GM12801 (cell line): ENCODE measurements around the gene RAB8A.

Experiments
- TF ChIP-seq, protein P1 (sequence below): IDR thresholded peaks from one replicate; pipeline ENCODE4 v1.5.1; 2011; ENCODE audit warnings: control low read depth; ENCODE audit not compliant: insufficient read length; ENCODE audit errors: extremely low read depth

Gene RAB8A

DNA sequence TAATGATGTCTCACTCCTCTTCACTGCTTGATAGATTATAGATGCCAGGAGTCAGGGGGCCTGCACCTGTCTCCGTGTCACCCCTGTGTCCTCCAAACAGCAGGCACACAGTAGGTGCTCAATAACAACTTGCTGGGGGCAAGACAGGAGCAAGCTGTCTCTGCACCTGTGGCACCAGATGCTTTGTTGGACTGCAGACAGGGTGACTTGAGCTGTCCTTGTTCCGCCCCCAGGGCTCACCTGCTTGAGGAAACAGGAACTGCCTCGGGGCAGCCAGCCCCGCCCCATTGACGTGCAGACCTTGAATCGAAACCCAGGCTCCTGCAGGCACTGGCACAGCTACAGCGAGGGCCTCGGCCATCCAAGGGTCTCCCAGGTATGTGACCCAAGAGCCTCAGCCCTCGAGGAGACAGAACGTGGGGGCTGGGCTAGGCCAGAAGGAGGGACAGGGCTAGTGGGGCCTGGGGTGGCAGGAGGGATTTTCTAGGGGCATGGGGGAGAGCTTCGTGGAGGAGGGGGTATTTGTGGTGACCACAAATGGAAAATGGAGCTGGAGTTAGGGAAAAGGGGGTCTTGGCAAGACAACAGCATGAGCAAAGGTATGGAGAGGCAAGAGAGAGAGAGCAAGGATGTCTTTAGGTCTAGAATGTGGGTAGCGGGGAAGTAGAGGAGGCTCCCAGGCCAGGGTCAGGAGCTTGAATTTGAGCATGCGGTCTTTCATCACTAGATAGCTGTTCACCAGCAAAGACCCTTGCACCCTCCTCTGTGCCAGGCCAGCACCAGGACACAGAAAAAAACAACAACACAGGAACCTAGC is 31.9 kb downstream of the RAB8A start, which contains the start of gene HSH2D:
HSH2D (plus strand) TSS at position 287 of the 817 bp plus-strand sequence. CDS start 5,066 bp downstream, outside the sequence.
- TF ChIP-seq, protein P1, sequence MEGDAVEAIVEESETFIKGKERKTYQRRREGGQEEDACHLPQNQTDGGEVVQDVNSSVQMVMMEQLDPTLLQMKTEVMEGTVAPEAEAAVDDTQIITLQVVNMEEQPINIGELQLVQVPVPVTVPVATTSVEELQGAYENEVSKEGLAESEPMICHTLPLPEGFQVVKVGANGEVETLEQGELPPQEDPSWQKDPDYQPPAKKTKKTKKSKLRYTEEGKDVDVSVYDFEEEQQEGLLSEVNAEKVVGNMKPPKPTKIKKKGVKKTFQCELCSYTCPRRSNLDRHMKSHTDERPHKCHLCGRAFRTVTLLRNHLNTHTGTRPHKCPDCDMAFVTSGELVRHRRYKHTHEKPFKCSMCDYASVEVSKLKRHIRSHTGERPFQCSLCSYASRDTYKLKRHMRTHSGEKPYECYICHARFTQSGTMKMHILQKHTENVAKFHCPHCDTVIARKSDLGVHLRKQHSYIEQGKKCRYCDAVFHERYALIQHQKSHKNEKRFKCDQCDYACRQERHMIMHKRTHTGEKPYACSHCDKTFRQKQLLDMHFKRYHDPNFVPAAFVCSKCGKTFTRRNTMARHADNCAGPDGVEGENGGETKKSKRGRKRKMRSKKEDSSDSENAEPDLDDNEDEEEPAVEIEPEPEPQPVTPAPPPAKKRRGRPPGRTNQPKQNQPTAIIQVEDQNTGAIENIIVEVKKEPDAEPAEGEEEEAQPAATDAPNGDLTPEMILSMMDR: no peak

DNA sequence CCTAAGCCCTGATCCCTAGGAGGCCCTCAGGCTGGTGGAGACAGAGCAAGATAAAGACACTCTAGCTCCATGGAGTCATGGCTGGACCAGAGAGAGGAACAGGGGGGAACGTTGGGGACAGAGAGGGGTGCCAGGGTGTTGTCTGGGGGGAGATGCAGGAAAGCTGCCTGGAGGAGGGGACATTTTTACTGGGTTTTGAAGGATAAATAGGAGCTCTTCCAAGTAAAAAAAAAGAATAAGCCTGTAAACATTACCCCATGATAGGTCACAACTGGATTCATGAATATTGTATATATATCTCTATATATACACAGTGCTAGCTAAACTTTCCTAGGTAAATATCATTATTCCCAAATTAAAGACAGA is 32.5 kb downstream of the RAB8A start:
- TF ChIP-seq, protein P1: no peak

GRCh38 chr19:16146112-16146511 is 34.4 kb downstream of the RAB8A start:
- TF ChIP-seq, protein P1: no peak

DNA sequence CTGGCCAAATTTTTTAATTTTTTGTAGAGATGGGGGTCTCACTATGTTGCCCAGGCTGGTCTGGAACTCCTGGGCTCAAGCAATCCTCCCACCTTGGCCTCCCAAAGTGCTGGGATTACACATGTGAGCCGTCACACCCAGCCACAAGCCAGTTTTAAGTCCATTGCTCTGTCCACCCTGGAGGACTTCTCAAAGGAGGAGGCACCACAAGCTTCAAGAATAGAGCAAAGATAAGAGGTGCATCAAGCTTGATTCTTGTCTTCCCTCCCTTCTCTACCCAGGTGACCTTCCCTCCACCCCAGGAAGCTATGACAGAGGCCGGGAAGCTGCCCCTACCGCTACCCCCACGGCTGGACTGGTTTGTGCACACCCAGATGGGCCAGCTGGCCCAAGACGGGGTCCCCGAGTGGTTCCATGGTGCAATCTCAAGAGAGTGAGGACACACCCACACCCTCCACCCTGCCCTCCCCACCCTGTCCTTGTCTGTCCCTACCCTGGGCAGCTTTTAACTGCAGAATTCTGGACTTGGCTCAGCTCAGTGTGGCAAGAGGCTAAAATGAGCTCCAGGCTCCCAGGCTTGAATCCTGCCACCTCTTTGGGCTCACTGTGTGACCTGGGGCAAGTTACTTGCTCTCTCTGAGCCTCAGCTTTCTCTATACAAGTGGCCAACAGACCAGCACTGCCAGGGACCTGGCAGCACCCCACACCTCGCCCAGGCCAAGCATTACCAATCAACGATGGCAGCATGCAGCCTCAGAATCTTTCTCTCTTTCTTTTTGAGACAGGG is 36.9 kb downstream of the RAB8A start:
- TF ChIP-seq, protein P1: no peak

DNA sequence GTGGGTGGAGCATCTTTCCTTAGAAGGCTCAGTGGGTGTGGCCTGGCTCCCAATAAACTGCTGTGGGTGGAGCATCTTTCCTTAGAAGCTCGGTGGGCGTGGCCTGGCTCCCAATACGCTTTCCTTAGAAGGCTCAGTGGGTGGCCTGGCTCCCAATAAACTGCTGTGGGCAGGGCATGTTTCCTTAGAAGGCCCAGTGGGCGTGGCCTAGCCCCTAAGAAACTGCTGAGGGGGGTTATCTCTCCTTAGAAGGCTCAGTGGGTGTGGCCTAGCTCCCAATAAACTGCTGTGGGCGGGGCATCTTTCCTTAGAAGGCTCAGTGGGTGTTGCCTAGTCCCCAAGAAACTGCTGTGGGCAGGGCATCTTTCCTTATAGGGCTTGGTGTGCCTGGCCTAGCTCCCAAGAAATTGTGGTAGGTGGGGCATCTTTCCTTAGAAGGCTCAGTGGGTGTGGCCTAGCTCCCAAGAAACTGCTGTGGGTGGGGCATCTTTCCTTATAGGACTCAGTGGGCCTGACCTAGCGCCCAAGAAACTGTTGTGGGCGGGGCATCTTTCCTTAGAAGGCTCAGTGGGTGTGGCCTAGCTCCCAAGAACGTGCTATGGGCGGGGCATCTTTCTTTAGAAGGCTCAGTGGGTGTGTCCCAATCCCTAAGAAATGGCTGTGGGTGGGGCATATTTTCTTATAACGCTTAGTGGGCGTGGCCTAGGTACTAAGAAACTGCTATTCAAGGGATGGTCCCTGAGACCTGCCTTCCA is 42.1 kb downstream of the RAB8A start:
- TF ChIP-seq, protein P1: no peak

- TF ChIP-seq, protein P1: no peak
Measured at GRCh38 chr19:16154557-16154956, 42.9 kb downstream of the RAB8A start.

DNA sequence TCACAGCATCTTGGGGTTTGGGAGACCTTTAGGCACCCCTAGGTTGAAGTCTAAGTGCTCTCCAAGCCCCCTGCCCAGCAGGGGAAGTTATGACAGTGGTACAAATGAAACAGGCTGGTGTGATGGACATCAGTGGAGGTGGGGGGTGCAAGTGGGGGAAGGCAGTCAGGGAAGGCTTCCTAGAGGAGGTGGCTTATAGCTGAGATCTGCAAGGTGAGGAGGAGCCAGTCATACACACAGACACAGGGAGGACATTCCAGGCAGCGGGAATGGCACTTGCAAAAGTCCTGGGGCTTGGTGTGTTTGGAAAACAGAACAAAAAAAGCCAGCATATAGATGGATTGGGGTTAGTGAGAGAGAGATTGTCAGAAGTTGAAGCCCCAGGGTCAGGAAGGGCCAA is 43.4 kb downstream of the RAB8A start:
- TF ChIP-seq, protein P1: no peak
